Small intestine (tissue), 7 donors: ENCODE measurements around the gene OR8B8. TPM values are rescaled to one million over a fixed set of nuclear protein-coding genes. Genes with fewer than 3 reads are reported as not detected.
"Not testable (repeated sequence)": the region's sequence is repeated elsewhere in the genome, so short reads cannot be mapped to it uniquely, and the experiment has no call there.

Experiments
- DNase-seq, 2 donors: peaks; one replicate each; pipeline versions ENCODE4 v3.0.0 to v3.0.0-alpha.2; 2013
- FAIRE-seq: peaks from 2 replicates; lab custom pipeline; 2012; peaks lifted over from hg19 to GRCh38; lab: Jason Lieb, UNC
- H3K27ac ChIP-seq, 3 donors: one replicate each; pipeline ENCODE4 v1.5.1; 2013; ENCODE audit warnings: low read length in 2 of 3, mild to moderate bottlenecking in 2 of 3, control low read depth in 1 of 3, inconsistent platforms in 1 of 3, low read depth in 1 of 3, moderate library complexity in 1 of 3
- H3K27me3 ChIP-seq, 3 donors: one replicate each; pipeline ENCODE4 v1.6.1; 2013; ENCODE audit warnings: low read length in 3 of 3, inconsistent platforms in 1 of 3; ENCODE audit not compliant: control insufficient read depth in 3 of 3, insufficient read depth in 3 of 3
- H3K36me3 ChIP-seq, 3 donors: one replicate each; pipeline ENCODE4 v1.6.1; 2013; ENCODE audit warnings: low read length in 3 of 3, inconsistent platforms in 1 of 3, low read depth in 1 of 3, mild to moderate bottlenecking in 1 of 3, moderate library complexity in 1 of 3; ENCODE audit not compliant: control insufficient read depth in 3 of 3, insufficient read depth in 2 of 3
- H3K4me1 ChIP-seq, 3 donors: one replicate each; pipeline ENCODE4 v1.6.1; 2013; ENCODE audit warnings: low read length in 2 of 3, inconsistent platforms in 1 of 3, low read depth in 1 of 3, mild to moderate bottlenecking in 1 of 3, moderate library complexity in 1 of 3; ENCODE audit not compliant: control insufficient read depth in 3 of 3, insufficient read depth in 2 of 3
- H3K4me3 ChIP-seq, 3 donors: one replicate each; pipeline ENCODE4 v1.5.1; 2013; ENCODE audit warnings: low read length in 3 of 3, control low read depth in 1 of 3, inconsistent platforms in 1 of 3, low read depth in 1 of 3, mild to moderate bottlenecking in 1 of 3, moderate library complexity in 1 of 3
- H3K9me3 ChIP-seq, 2 donors: one replicate each; pipeline ENCODE4 v1.6.1; 2013; ENCODE audit warnings: low read depth in 1 of 2, low read length in 1 of 2; ENCODE audit not compliant: control insufficient read depth in 2 of 2, insufficient read depth in 1 of 2
- WGBS, 3 donors: extraction: QIAGEN DNeasy Blood & Tissue Kit; methylation state at CpG; one replicate each; pipeline ENCODE4 v1.1.7; 2013; 5-methylcytosine and 5-hydroxymethylcytosine counted together
- polyA plus RNA-seq, 4 donors: library from polyadenylated mRNA; stranded (reverse) in 3 of 4; unstranded in 1 of 4; fragments of 200-250 nt in 3 of 4; fragments of 120-200 nt in 1 of 4; gene quantifications; one replicate each; pipeline versions ENCODE4 v1.2.1 to v1.2.3, GENCODE V29; 2013
- donor health status: healthy with polysubstance abuse.
- donor health status: control.
- donor health status: control.
- donor health status: Bipolar disorder and iron deficiency.
- donor health status: healthy.

The OR8B8 gene
- polyA plus RNA-seq, 4 donors, result not detected

DNA sequence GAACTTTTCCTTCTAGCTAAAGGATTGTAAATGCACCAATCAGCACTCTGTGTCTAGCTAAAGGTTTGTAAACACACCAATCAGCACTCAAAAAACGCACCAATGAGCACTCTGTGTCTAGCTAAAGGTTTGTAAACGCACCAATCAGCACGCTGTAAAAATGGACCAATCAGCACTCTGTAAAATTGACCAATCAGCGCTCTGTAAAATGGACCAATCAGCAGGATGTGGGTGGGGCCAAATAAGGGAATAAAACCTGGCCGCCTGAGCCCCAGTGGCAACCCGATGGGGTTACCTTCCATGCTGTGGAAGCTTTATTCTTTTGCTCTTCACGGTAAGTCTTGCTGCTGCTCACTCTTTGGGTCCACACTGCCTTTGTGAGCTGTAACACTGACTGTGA is 13.9 kb upstream of the OR8B8 start:
- not testable (repeated sequence) for H3K4me1 ChIP-seq, H3K27me3 ChIP-seq, FAIRE-seq, DNase-seq, H3K9me3 ChIP-seq, H3K27ac ChIP-seq, H3K36me3 ChIP-seq, H3K4me3 ChIP-seq
- WGBS, 3 donors, result 87 to 92% (median 91%) methylated on average over 7 of the region's 7 CpGs

GRCh38 chr11:124454552-124454951 is 9.1 kb upstream of the OR8B8 start:
- Histone ChIP-seq H3K9me3 (no peaks in the 10 kb centered on the region), H3K4me1 (no peaks in the 10 kb centered on the region), H3K27me3 (no peaks in the 10 kb centered on the region), H3K36me3 (no peaks in the 10 kb centered on the region), H3K27ac (no peak overlapping the region), H3K4me3 (no peak overlapping the region)
- FAIRE-seq, result no peak
- 39 to 58% (median 42%) methylated on average over 2 of the region's 2 CpGs for WGBS, 3 donors
- no peak for DNase-seq

GRCh38 chr11:124446916-124447315 is 1.4 kb upstream of the OR8B8 start:
- no peak for FAIRE-seq
- Histone ChIP-seq H3K27ac (no peak overlapping the region), H3K4me3 (no peak overlapping the region), H3K9me3 (no peaks in the 10 kb centered on the region), H3K4me1 (no peaks in the 10 kb centered on the region), H3K36me3 (no peaks in the 10 kb centered on the region), H3K27me3 (no peaks in the 10 kb centered on the region)
- WGBS, 3 donors, result 21 to 57% (median 23%) methylated on average over 1 of the region's 1 CpG
- DNase-seq, result no peak

DNA sequence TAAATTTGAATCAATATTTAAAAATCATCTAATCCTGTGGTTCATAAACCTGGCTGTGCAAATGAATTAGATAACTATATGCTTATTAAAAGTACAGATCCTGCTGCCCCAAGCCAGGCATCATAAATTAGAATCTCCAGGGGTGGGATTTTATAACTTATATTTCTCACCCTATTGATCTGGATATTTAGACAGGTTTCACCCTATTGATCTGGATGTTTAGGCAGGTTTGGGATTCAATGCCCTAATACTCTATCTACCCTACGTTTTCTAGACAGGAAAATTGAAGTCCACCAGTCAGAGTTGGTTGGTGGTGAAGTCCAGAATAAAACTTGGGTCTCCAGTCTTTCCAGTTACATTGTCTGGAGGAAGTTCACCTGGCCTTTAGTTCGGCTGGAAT is 2.6 kb downstream of the OR8B8 start:
- WGBS, 3 donors, result 18 to 66% (median 39%) methylated on average over 2 of the region's 2 CpGs
- Histone ChIP-seq H3K36me3 (no peaks in the 10 kb centered on the region), H3K9me3 (no peaks in the 10 kb centered on the region), H3K27me3 (peaks cover 0 to 4% (median 0%) of the 10 kb centered on the region in 3 donors), H3K27ac (no peak overlapping the region), H3K4me3 (no peak overlapping the region), H3K4me1 (no peaks in the 10 kb centered on the region)
- DNase-seq (no peak), FAIRE-seq (no peak)

DNA sequence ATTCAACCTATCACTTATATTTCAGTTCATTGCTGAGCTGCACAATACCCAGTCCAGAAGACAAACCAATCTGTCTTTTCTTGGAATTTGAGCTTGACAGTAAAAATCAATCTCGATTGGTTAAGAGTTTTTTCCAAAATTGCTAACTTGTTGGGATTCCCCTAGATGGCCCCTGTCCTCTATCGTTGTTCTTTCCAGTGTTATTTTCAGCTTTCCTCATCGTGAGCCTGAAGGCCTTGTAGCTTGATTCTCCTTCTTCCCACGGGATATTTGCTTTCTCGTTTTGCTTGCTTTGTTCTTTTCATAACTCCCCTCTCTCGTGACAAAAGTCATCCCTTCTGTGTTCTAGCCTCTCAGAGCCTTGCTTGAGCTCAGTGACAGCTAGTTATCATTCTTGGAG is 3.1 kb downstream of the OR8B8 start:
- Histone ChIP-seq H3K27ac (no peak overlapping the region), H3K4me1 (no peaks in the 10 kb centered on the region), H3K27me3 (peaks cover 0 to 4% (median 0%) of the 10 kb centered on the region in 3 donors), H3K9me3 (no peaks in the 10 kb centered on the region), H3K36me3 (no peaks in the 10 kb centered on the region), H3K4me3 (no peak overlapping the region)
- FAIRE-seq (no peak), DNase-seq (no peak)
- 20 to 51% (median 47%) methylated on average over 6 of the region's 6 CpGs for WGBS, 3 donors

GRCh38 chr11:124441519-124441918 is 4.0 kb downstream of the OR8B8 start:
- peaks cover 0 to 4% (median 0%) of the 10 kb centered on the region in 3 donors for H3K27me3 ChIP-seq
- no peaks in the 10 kb centered on the region for H3K9me3 ChIP-seq
- H3K27ac ChIP-seq, result no peak overlapping the region
- H3K4me3 ChIP-seq, result no peak overlapping the region
- no peaks in the 10 kb centered on the region for H3K4me1 ChIP-seq
- FAIRE-seq, result no peak
- no peaks in the 10 kb centered on the region for H3K36me3 ChIP-seq
- DNase-seq, result no peak
- WGBS, 3 donors, result 62 to 84% (median 81%) methylated on average over 7 of the region's 7 CpGs

DNA sequence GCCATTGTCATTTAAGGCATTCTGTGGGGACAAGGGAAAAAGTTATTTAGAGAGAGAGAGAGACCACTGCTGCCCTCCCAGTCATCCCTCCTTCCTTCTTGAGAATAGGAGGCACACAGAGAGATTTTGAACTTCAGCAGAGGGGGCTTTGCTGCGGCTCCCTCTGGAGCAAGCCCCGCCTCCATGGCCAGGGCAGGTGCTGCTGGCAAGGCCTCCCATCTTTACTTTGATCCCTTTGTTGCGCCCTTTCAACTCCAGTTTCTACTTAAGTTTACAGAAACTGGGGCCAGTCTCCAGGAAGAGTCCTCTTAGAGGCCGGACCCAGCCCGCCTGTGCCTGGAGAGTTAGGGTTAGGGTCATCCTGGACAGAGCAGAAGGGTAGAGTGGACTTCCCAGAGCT is 4.4 kb downstream of the OR8B8 start:
- H3K27me3 ChIP-seq, result peaks cover 0 to 4% (median 0%) of the 10 kb centered on the region in 3 donors
- H3K4me1 ChIP-seq, result no peaks in the 10 kb centered on the region
- no peaks in the 10 kb centered on the region for H3K9me3 ChIP-seq
- no peak overlapping the region for H3K4me3 ChIP-seq
- H3K36me3 ChIP-seq, result no peaks in the 10 kb centered on the region
- DNase-seq, result no peak
- H3K27ac ChIP-seq, result no peak overlapping the region
- WGBS, 3 donors, result 61 to 81% (median 74%) methylated on average over 5 of the region's 5 CpGs
- FAIRE-seq, result no peak

- H3K4me3 ChIP-seq, result no peak overlapping the region
- DNase-seq (no peak), FAIRE-seq (no peak)
- H3K4me1 ChIP-seq, result no peaks in the 10 kb centered on the region
- peaks cover 0 to 4% (median 0%) of the 10 kb centered on the region in 3 donors for H3K27me3 ChIP-seq
- H3K36me3 ChIP-seq, result no peaks in the 10 kb centered on the region
- 76 to 83% (median 80%) methylated on average over 4 of the region's 4 CpGs for WGBS, 3 donors
- H3K27ac ChIP-seq, result no peak overlapping the region
- no peaks in the 10 kb centered on the region for H3K9me3 ChIP-seq
These were observed 4.9 kb downstream of the OR8B8 start for GRCh38 chr11:124440608-124441007.

GRCh38 chr11:124434699-124435098 is 10.8 kb downstream of the OR8B8 start:
- H3K27ac ChIP-seq, result no peak overlapping the region

More at GRCh38 chr11:124434699-124435098, 10.8 kb downstream of the OR8B8 start:
- H3K27me3 ChIP-seq, result peaks cover 0 to 4% (median 0%) of the 10 kb centered on the region in 3 donors
- H3K4me3 ChIP-seq, result no peak overlapping the region
- FAIRE-seq (no peak), DNase-seq (no peak)
- no peaks in the 10 kb centered on the region for H3K36me3 ChIP-seq
- no peaks in the 10 kb centered on the region for H3K4me1 ChIP-seq
- H3K9me3 ChIP-seq, result peaks cover 0 to 4% of the 10 kb centered on the region in 2 donors
- 82 to 91% (median 86%) methylated on average over 2 of the region's 2 CpGs for WGBS, 3 donors
